Spinal cord (tissue), 10 donors: ENCODE measurements around the gene FAT4. TPM values are rescaled to one million over a fixed set of nuclear protein-coding genes. Genes with fewer than 3 reads are reported as not detected.

Source experiments
- DNase-seq, 6 donors: peaks; one replicate each; pipeline versions ENCODE4 v3.0.0 to v3.0.0-alpha.2; 2013 to 2015; ENCODE audit warnings: low spot score in 6 of 6, low read depth in 4 of 6
- H3K27ac ChIP-seq: one replicate; pipeline ENCODE4 v1.5.1; 2013; ENCODE audit warnings: low read depth, low read length, control low read depth
- H3K27me3 ChIP-seq: one replicate; pipeline ENCODE4 v1.6.1; 2013; ENCODE audit warnings: low read length; ENCODE audit not compliant: control insufficient read depth, insufficient read depth
- H3K36me3 ChIP-seq: one replicate; pipeline ENCODE4 v1.6.1; 2013; ENCODE audit warnings: low read length; ENCODE audit not compliant: control insufficient read depth, insufficient read depth
- H3K4me1 ChIP-seq: one replicate; pipeline ENCODE4 v1.6.1; 2013; ENCODE audit warnings: low read length; ENCODE audit not compliant: control insufficient read depth, insufficient read depth
- H3K4me3 ChIP-seq: one replicate; pipeline ENCODE4 v1.5.1; 2013; ENCODE audit warnings: low read depth, low read length, control low read depth
- H3K9me3 ChIP-seq: one replicate; pipeline ENCODE4 v1.6.1; 2013; ENCODE audit warnings: low read length; ENCODE audit not compliant: control insufficient read depth, insufficient read depth
- whole genome bisulfite sequencing: methylation state at CpG from one replicate; pipeline ENCODE4 v1.1.5; 2013; ENCODE audit warnings: missing lambda C conversion rate; ENCODE audit not compliant: insufficient coverage; 5-methylcytosine and 5-hydroxymethylcytosine counted together
- long read RNA-seq, 4 donors: transcript quantifications; one replicate each; lab custom pipeline, GENCODE V29; 2026
- polyA plus RNA-seq, 2 donors: library from polyadenylated mRNA; unstranded; fragments of 120-200 nt; gene quantifications; one replicate each; pipeline ENCODE4 v1.2.1, GENCODE V29; 2013; ENCODE audit not compliant: insufficient read length in 2 of 2
- total RNA-seq, 2 donors: library from RNA; depleted of rRNA in 1 of 2; stranded (reverse); fragments of 120-200 nt in 1 of 2; fragments of >200 nt in 1 of 2; gene quantifications; one replicate each; pipeline versions ENCODE4 v1.2.3 to v1.2.4, GENCODE V29; 2013 to 2014
- donor health status: healthy.

Gene FAT4
- total RNA-seq (10 to 100 TPM; 75.4 to 85.5 TPM), polyA plus RNA-seq (10 to 100 TPM; 14.3 to 16.3 TPM)
- long read RNA-seq, donor 1, partial matches to known transcripts = 7 of 7 reads
- long read RNA-seq, donor 1, other reads (novel, unspliced or antisense) = 0 of 7 reads
- long read RNA-seq, donor 2 = 0 reads
- long read RNA-seq, donor 3, partial matches to known transcripts = 0 of 1 reads
- long read RNA-seq, donor 3, other reads (novel, unspliced or antisense) = 0 of 1 reads
- long read RNA-seq, donor 4, partial matches to known transcripts = 47 of 47 reads
- long read RNA-seq, donor 4, other reads (novel, unspliced or antisense) = 0 of 47 reads

GRCh38 chr4:125314676-125315575 lies at the start of gene FAT4:
Gene FAT4, plus strand, starts transcription at chr4:125314955. Its CDS starts 1,457 bp downstream, at chr4:125316412.
- peaks cover 1% of the 10 kb centered on the region for H3K9me3 ChIP-seq
- peaks cover 26% of the 10 kb centered on the region for H3K4me1 ChIP-seq
- DNase-seq = peak; percentile 75 to 96 (median 86)
- peak within 1 kb of the TSS; percentile 99 for H3K4me3 ChIP-seq
- H3K36me3 ChIP-seq = peaks cover 8% of the 10 kb centered on the region
- H3K27me3 ChIP-seq = no peaks in the 10 kb centered on the region
- WGBS = 0% methylated on average over 44 of the region's 68 CpGs
- H3K27ac ChIP-seq = peak within 1 kb of the TSS; percentile 96

- no peaks in the 10 kb centered on the region for H3K27me3 ChIP-seq
- DNase-seq = no peak
- H3K36me3 ChIP-seq = no peaks in the 10 kb centered on the region
- H3K9me3 ChIP-seq = no peaks in the 10 kb centered on the region
- 93% methylated on average over 2 of the region's 5 CpGs for WGBS
- H3K27ac ChIP-seq = no peak overlapping the region
- H3K4me1 ChIP-seq = no peaks in the 10 kb centered on the region
- no peak overlapping the region for H3K4me3 ChIP-seq
These were observed 48.9 kb upstream of the FAT4 start for GRCh38 chr4:125265846-125266245.

DNA sequence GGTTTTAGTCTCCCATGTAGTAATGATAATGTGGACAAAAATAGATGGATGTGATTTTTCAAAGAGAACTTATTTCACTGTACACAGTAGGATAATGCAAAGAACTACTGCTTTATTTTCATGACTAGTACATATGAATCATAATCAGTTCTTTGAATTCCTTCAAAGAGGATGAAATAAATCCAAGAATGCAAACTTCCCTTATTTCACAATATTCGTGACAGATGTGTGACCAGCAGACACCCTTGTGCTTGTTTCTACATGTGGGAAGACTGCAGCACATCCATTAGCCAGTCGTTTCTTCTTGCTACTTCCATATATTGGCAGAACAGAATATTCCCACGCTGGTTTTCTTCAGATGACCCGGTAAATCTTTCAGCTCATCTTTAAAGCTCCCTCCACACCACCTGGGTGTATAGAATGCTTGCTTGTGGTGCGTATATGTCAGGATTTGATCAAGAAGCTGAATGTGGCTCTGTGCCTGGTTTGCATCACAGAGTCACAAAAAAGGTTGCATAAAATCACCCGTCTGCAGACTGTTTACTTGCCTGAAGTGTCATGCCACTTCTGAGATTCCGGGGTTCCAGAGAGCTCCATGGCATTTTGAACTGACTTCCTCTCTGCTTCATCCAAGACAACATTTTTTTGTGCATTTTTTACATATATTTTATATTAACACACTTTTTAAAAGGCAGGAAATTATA lies 47.7 kb upstream of the FAT4 start:
- Histone ChIP-seq H3K27me3 (no peaks in the 10 kb centered on the region), H3K27ac (no peak overlapping the region), H3K4me1 (no peaks in the 10 kb centered on the region), H3K9me3 (no peaks in the 10 kb centered on the region), H3K4me3 (no peak overlapping the region), H3K36me3 (no peaks in the 10 kb centered on the region)
- peak in 1 of 6 donors; percentile 8 for DNase-seq
- 42% methylated on average over 2 of the region's 7 CpGs for WGBS

- no peaks in the 10 kb centered on the region for H3K4me1 ChIP-seq
- no peak overlapping the region for H3K4me3 ChIP-seq
- no peaks in the 10 kb centered on the region for H3K36me3 ChIP-seq
- no peak overlapping the region for H3K27ac ChIP-seq
- DNase-seq = no peak
- H3K27me3 ChIP-seq = no peaks in the 10 kb centered on the region
- no CpG with 5 or more reads among the region's 3 CpGs for WGBS
- H3K9me3 ChIP-seq = no peaks in the 10 kb centered on the region
These were observed 47.1 kb upstream of the FAT4 start for GRCh38 chr4:125267630-125268029.

DNA sequence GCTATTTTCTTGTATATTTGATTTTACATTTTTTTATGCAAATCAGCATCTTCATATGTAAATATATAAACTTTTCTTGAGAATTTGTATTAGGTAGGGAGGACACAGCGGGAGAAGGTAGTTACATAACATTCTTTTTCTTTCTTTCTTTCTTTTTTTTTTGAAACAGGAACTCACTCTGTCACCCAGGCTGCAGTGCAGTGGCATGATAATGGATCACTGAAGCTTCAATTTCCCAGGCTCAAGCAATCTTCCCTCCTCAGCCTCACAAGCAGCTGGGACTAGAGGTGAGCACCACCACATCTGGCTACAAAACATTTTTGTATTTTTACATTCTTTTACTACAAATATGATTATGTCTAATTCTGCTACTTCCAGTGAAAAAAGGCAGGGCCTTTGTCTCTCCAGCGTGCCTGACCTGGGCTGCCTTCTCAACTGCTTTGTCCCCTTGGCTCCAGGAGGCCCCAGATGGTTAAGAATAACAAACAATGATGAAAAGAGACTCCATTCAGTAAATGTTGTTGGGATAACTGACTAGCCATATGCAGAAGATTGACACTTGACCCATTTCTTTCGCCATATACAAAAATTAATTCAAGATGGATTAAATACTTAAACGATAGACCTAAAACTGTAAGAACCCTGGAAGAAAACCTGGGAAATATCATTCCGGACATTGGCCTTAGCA lies 46.5 kb upstream of the FAT4 start:
- DNase-seq = no peak
- no peaks in the 10 kb centered on the region for H3K9me3 ChIP-seq
- H3K27me3 ChIP-seq = no peaks in the 10 kb centered on the region
- no peak overlapping the region for H3K27ac ChIP-seq
- H3K4me1 ChIP-seq = no peaks in the 10 kb centered on the region
- H3K36me3 ChIP-seq = no peaks in the 10 kb centered on the region
- 70% methylated on average over 2 of the region's 5 CpGs for WGBS
- no peak overlapping the region for H3K4me3 ChIP-seq

DNA sequence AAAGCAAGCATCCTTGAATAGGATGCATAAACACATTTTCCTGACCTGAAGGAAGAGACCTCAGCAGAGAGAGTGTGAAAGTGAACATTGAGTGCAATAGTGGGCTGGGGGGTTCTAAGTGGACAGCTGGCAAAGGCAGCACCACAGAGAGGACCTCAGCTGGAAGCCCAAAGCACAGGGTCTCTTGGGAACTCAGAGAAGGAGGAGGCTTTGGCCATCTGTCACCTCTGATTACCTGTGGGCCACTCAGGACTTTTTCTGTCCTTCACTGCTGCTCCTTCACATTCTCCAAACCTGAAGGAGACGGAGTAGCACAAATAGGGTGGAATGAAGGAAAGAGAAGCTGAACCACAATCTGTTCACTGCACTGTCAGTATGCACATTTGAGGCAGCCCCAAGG lies 37.9 kb upstream of the FAT4 start:
- Histone ChIP-seq H3K4me3 (no peak overlapping the region), H3K27me3 (no peaks in the 10 kb centered on the region), H3K4me1 (no peaks in the 10 kb centered on the region), H3K27ac (no peak overlapping the region), H3K36me3 (no peaks in the 10 kb centered on the region), H3K9me3 (no peaks in the 10 kb centered on the region)
- WGBS = no CpG with 5 or more reads among the region's 1 CpG
- no peak for DNase-seq

GRCh38 chr4:125277790-125278189 lies 37.0 kb upstream of the FAT4 start:
- no peaks in the 10 kb centered on the region for H3K36me3 ChIP-seq
- no peaks in the 10 kb centered on the region for H3K9me3 ChIP-seq
- no peak for DNase-seq
- H3K4me3 ChIP-seq = no peak overlapping the region
- no peak overlapping the region for H3K27ac ChIP-seq
- 83% methylated on average over 2 of the region's 3 CpGs for WGBS
- no peaks in the 10 kb centered on the region for H3K27me3 ChIP-seq
- H3K4me1 ChIP-seq = no peaks in the 10 kb centered on the region

DNA sequence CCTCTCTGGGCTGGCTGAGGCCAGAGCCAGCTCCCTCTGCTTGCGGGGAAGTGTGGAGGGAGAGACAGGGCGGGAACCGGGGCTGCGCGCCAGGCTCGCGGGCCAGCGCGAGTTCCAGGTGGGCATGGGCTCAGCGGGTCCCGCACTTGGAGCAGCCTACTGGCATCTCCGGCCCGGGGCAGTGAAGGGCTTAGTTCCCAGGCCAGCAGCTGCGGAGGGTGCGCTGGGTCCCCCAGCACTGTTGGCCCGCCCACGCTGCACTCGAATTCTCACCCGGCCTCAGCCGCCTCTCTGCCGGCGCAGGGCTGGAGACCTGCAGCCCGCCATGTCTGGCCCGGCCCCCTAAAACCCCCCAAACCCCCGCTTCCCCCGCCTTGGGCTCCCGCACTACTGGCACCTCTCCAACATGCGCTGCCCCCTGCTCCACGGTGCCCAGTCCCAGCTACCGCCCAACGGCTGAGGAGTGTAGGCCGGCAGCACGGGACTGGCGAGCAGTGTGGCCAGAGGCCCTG lies 33.8 kb upstream of the FAT4 start:
- no peak overlapping the region for H3K27ac ChIP-seq
- no peak for DNase-seq
- WGBS = over 99% methylated on average over 29 of the region's 34 CpGs
- H3K9me3 ChIP-seq = no peaks in the 10 kb centered on the region
- no peaks in the 10 kb centered on the region for H3K36me3 ChIP-seq
- H3K4me1 ChIP-seq = no peaks in the 10 kb centered on the region
- no peak overlapping the region for H3K4me3 ChIP-seq
- no peaks in the 10 kb centered on the region for H3K27me3 ChIP-seq
